HepG2 (cell line): ENCODE results near the gene SSH3. TPM values are rescaled to one million over a fixed set of nuclear protein-coding genes. Genes with fewer than 3 reads are reported as not detected.

Experiments used
- ADNP ChIP-seq: sonication (generic); formaldehyde crosslinking; IDR thresholded peaks from 2 replicates; pipeline ENCODE4 v1.4.0; 2020; ENCODE audit warnings: missing genetic modification reagents
- BCL6 ChIP-seq: IDR thresholded peaks from 2 replicates; pipeline ENCODE4 v1.6.1; 2016; ENCODE audit warnings: missing genetic modification reagents, missing compliant biosample characterization
- GATAD1 ChIP-seq: IDR thresholded peaks from 2 replicates; pipeline ENCODE4 v1.6.1; 2016; ENCODE audit warnings: missing genetic modification reagents, missing compliant biosample characterization
- IRF2 ChIP-seq: IDR thresholded peaks from 2 replicates; pipeline ENCODE4 v1.6.1; 2018; ENCODE audit warnings: missing genetic modification reagents, missing compliant biosample characterization
- KAT8 ChIP-seq: IDR thresholded peaks from 2 replicates; pipeline ENCODE4 v1.6.1; 2016; ENCODE audit warnings: missing genetic modification reagents, missing compliant biosample characterization
- MTA1 ChIP-seq: sonication (generic); formaldehyde crosslinking; IDR thresholded peaks from 2 replicates; pipeline ENCODE4 v1.4.0; 2020; ENCODE audit warnings: missing genetic modification reagents, mild to moderate bottlenecking, borderline replicate concordance
- NCOA1 ChIP-seq: sonication (generic); formaldehyde crosslinking; IDR thresholded peaks from 2 replicates; pipeline ENCODE4 v1.9.0; 2021; ENCODE audit warnings: missing genetic modification reagents
- NR2F6 ChIP-seq, 2 experiments: IDR thresholded peaks; 2 replicates each; pipeline ENCODE4 v1.6.1; 2016; ENCODE audit warnings: antibody characterized with exemption in 1 of 2, mild to moderate bottlenecking in 1 of 2
- PRMT3 ChIP-seq: sonication (generic); formaldehyde crosslinking; IDR thresholded peaks from 2 replicates; pipeline ENCODE4 v1.8.1; 2022; ENCODE audit warnings: low read depth, mild to moderate bottlenecking, moderate library complexity, missing genetic modification reagents, borderline replicate concordance
- RXRB ChIP-seq: IDR thresholded peaks from 2 replicates; pipeline ENCODE4 v1.6.1; 2016; ENCODE audit warnings: borderline replicate concordance, missing genetic modification reagents, missing compliant biosample characterization
- SIN3A ChIP-seq: IDR thresholded peaks from 2 replicates; pipeline ENCODE4 v1.6.1; 2011; ENCODE audit warnings: low read depth, mild to moderate bottlenecking, control low read depth, low read length, borderline replicate concordance
- SPEN ChIP-seq: sonication (generic); formaldehyde crosslinking; IDR thresholded peaks from 2 replicates; pipeline ENCODE4 v1.5.1; 2020; ENCODE audit warnings: low read depth, mild to moderate bottlenecking, missing genetic modification reagents
- ZFP36L1 ChIP-seq: sonication (generic); formaldehyde crosslinking; IDR thresholded peaks from 2 replicates; pipeline ENCODE4 v1.8.0; 2022; ENCODE audit warnings: mild to moderate bottlenecking, missing genetic modification reagents, moderate library complexity
- ZNF263 ChIP-seq: sonication (generic); formaldehyde crosslinking; IDR thresholded peaks from 2 replicates; pipeline ENCODE4 v1.4.0; 2020; ENCODE audit warnings: missing genetic modification reagents
- ZNF572 ChIP-seq: sonication (generic); formaldehyde crosslinking; IDR thresholded peaks from 2 replicates; pipeline ENCODE4 v1.5.1; 2020; ENCODE audit warnings: mild to moderate bottlenecking, missing genetic modification reagents
- ZNF788 ChIP-seq: sonication (generic); formaldehyde crosslinking; IDR thresholded peaks from 2 replicates; pipeline ENCODE4 v1.5.0; 2020; ENCODE audit warnings: mild to moderate bottlenecking, missing genetic modification reagents, borderline replicate concordance
- polyA plus RNA-seq, 8 experiments: library from polyadenylated mRNA; depleted of rRNA in 3 of 8; stranded (reverse) in 7 of 8; unstranded in 1 of 8; fragments of >200 nt; fragmentation: Illumina TruSeq in 4 of 8; extraction: Trizol in 4 of 8; gene quantifications; 2 replicates each; pipeline versions ENCODE4 v1.2.1 to v1.2.3, GENCODE V29; 2011 to 2016; ENCODE audit warnings: low read depth in 4 of 8, missing spikeins in 1 of 8, mixed read lengths in 1 of 8; ENCODE audit not compliant: insufficient read depth in 1 of 8
- total RNA-seq, 5 experiments: library from RNA; depleted of rRNA; stranded (reverse); fragments of >200 nt; fragmentation: Illumina TruSeq; extraction: Trizol; gene quantifications; 2 replicates each; pipeline ENCODE4 v1.2.3, GENCODE V29; 2016; ENCODE audit warnings: low read depth in 1 of 5
- TF ChIP-seq, protein P1 (sequence below): sonication (generic); formaldehyde crosslinking; IDR thresholded peaks from 2 replicates; pipeline ENCODE4 v1.4.0; 2020; ENCODE audit warnings: missing genetic modification reagents, borderline replicate concordance
- TF ChIP-seq, protein P2 (sequence below): sonication (generic); formaldehyde crosslinking; IDR thresholded peaks from 2 replicates; pipeline ENCODE4 v1.5.0; 2020; ENCODE audit warnings: mild to moderate bottlenecking, missing genetic modification reagents
- TF ChIP-seq, protein P3 (sequence below): sonication (generic); formaldehyde crosslinking; IDR thresholded peaks from 2 replicates; pipeline ENCODE4 v1.4.0; 2020; ENCODE audit warnings: missing genetic modification reagents

SSH3 gene
- total and polyA plus RNA-seq, 2 of the 13 experiments (the other 11 are each of a cell fraction or from before 2014, with no cell fraction given) = 12.4 to 18.8 TPM

DNA sequence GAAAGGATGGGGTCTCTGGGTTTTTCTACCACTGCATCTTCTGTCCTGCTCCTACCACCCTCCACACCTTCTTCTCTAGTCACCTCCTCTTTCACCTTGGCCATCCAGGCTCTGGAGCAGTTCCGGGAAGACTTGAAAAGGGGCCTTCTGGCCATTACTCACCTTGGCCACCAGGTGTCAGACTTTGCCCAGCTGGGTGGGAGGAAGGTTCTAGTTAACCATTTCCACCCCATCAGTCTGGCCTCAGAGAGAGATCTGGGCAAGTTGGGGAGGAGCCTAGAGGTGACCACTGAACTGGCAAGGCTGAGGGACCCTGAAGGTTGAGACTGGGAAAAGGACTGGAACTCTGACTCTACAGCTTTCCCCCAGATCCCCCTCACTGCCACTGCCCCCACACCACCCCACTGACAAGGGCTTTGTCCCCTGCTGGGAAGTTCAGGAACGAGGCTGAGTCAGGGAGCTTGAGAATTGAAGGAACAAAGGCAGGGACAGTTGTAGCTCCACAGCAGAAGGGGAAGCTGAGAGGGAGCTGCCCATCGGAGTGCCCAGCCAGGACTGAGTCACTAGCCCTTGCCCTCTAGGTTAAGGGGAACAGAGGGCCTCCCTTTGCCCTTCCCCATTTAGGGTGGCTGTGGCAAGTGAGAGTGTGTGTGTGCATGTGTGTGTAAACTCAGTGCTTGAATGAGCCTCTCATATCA, 53.7 kb downstream of the SSH3 start (continued):
- TF ChIP-seq NR2F6 (IDR thresholded peaks at IDR 0.05) (0 out of 2 replicates have a peak, but pooled peaks have one; percentile 13), NR2F6 (CRISPR knock-in tag; IDR thresholded peaks at IDR 0.05) (0 out of 2 replicates have a peak, but pooled peaks have one; percentile 12), SPEN (CRISPR knock-in tag) (0 out of 2 replicates have a peak, but pooled peaks have one; percentile 58), PRMT3 (no peak), MTA1 (CRISPR knock-in tag) (0 out of 2 replicates have a peak, but pooled peaks have one; percentile 20), GATAD1 (CRISPR knock-in tag) (0 out of 2 replicates have a peak, but pooled peaks have one; percentile 29), RXRB (CRISPR knock-in tag) (peak; percentile 48; the same call in 1 of the 2 replicates), SIN3A (no peak), ADNP (CRISPR knock-in tag) (no peak), IRF2 (CRISPR knock-in tag) (peak; percentile 58), NCOA1 (no peak), KAT8 (peak; percentile 68), ZNF572 (CRISPR knock-in tag) (peak; percentile 74), ZNF263 (CRISPR knock-in tag) (peak; percentile 74), BCL6 (CRISPR knock-in tag) (peak; percentile 34; the same call in 1 of the 2 replicates), ZFP36L1 (CRISPR knock-in tag) (0 out of 2 replicates have a peak, but pooled peaks have one; percentile 25), ZNF788 (CRISPR knock-in tag) (no peak)
- TF ChIP-seq, protein P1, sequence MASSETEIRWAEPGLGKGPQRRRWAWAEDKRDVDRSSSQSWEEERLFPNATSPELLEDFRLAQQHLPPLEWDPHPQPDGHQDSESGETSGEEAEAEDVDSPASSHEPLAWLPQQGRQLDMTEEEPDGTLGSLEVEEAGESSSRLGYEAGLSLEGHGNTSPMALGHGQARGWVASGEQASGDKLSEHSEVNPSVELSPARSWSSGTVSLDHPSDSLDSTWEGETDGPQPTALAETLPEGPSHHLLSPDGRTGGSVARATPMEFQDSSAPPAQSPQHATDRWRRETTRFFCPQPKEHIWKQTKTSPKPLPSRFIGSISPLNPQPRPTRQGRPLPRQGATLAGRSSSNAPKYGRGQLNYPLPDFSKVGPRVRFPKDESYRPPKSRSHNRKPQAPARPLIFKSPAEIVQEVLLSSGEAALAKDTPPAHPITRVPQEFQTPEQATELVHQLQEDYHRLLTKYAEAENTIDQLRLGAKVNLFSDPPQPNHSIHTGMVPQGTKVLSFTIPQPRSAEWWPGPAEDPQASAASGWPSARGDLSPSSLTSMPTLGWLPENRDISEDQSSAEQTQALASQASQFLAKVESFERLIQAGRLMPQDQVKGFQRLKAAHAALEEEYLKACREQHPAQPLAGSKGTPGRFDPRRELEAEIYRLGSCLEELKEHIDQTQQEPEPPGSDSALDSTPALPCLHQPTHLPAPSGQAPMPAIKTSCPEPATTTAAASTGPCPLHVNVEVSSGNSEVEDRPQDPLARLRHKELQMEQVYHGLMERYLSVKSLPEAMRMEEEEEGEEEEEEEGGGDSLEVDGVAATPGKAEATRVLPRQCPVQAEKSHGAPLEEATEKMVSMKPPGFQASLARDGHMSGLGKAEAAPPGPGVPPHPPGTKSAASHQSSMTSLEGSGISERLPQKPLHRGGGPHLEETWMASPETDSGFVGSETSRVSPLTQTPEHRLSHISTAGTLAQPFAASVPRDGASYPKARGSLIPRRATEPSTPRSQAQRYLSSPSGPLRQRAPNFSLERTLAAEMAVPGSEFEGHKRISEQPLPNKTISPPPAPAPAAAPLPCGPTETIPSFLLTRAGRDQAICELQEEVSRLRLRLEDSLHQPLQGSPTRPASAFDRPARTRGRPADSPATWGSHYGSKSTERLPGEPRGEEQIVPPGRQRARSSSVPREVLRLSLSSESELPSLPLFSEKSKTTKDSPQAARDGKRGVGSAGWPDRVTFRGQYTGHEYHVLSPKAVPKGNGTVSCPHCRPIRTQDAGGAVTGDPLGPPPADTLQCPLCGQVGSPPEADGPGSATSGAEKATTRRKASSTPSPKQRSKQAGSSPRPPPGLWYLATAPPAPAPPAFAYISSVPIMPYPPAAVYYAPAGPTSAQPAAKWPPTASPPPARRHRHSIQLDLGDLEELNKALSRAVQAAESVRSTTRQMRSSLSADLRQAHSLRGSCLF = no peak
- TF ChIP-seq, protein P2, sequence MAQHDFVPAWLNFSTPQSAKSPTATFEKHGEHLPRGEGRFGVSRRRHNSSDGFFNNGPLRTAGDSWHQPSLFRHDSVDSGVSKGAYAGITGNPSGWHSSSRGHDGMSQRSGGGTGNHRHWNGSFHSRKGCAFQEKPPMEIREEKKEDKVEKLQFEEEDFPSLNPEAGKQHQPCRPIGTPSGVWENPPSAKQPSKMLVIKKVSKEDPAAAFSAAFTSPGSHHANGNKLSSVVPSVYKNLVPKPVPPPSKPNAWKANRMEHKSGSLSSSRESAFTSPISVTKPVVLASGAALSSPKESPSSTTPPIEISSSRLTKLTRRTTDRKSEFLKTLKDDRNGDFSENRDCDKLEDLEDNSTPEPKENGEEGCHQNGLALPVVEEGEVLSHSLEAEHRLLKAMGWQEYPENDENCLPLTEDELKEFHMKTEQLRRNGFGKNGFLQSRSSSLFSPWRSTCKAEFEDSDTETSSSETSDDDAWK (CRISPR knock-in tag) = no peak
- TF ChIP-seq, protein P3, sequence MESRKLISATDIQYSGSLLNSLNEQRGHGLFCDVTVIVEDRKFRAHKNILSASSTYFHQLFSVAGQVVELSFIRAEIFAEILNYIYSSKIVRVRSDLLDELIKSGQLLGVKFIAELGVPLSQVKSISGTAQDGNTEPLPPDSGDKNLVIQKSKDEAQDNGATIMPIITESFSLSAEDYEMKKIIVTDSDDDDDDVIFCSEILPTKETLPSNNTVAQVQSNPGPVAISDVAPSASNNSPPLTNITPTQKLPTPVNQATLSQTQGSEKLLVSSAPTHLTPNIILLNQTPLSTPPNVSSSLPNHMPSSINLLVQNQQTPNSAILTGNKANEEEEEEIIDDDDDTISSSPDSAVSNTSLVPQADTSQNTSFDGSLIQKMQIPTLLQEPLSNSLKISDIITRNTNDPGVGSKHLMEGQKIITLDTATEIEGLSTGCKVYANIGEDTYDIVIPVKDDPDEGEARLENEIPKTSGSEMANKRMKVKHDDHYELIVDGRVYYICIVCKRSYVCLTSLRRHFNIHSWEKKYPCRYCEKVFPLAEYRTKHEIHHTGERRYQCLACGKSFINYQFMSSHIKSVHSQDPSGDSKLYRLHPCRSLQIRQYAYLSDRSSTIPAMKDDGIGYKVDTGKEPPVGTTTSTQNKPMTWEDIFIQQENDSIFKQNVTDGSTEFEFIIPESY (CRISPR knock-in tag) = peak; percentile 61
